CD4-positive, alpha-beta T cell treated with Interferon gamma for 1 hour (primary cell): ENCODE measurements around the gene CFAP69.
"Not testable (repeated sequence)": the region's sequence is repeated elsewhere in the genome, so short reads cannot be mapped to it uniquely, and the experiment has no call there.

Source experiments
- DNase-seq: peaks from one replicate; pipeline ENCODE4 v3.0.0-alpha.2; 2020

Gene CFAP69

GRCh38 chr7:90236721-90237289 lies 8.2 kb upstream of the CFAP69 start:
- DNase-seq, result no peak

DNA sequence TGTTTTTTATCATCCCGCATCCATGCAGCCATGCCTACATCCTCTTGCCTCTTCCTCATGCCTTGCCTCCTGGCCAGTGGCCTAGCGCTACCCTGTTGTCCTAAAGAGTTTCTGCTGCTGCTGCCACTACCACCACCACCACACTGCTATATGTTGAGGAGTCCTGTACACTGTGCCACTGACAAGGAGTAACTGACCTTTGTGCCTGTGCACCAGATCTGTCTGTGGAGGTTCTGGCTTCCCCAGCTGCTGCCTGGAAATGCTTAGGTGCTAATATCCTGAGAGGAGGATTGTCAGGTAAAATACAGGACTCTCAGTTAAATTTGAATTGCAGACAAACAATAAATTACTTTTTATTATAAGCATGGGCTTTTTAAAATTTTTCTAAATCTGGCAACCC lies 7.0 kb upstream of the CFAP69 start:
- DNase-seq, result no peak

DNA sequence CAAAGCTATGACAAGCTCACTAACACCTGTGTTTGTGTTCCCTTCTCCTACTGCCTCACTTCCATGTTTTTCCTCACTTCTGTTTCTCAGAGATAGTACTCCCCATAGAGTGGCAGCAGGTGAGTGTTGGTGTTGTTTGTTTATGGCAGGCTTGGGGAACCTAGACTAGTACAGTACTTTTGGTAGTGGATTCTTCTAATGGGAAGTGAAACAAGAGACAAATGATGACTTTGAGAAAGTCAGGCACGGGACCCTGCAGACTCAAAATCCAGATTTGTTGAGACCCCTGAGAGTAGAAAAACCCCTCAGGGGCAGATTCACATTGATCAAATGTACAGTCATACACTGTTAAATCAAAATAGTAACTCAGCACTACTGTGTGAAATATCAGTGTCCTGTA lies 6.4 kb upstream of the CFAP69 start:
- no peak for DNase-seq

- DNase-seq, result no peak
Observed at GRCh38 chr7:90239050-90239449, 5.9 kb upstream of the CFAP69 start.

DNA sequence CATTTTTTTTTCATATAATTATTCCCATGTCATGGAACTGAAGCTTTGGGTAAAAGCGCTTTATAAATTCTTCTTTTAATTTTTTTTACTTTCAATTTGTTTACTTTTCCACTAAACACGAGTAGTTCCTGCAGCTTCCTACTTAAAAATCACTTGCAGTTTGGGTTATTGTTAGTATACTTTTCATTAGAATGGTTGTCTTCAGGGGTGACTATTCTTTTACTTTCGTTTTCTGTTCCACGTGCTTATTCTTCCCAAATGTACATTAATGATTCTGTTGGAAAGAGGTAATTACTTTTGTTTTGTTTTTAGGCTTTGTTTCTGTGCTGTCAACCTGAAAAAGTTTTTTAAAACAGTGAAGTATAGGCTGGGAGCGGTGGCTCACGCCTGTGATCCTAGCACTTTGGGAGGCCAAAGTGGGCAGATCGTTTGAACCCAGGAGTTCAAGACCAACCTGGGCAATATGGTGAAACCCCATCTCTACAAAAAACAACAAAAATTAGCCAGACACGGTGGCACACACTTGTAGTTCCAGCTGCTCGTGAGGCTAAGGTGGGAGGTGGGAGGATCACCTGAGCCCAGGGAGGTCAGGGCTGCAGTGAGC lies 5.2 kb upstream of the CFAP69 start:
- DNase-seq, result no peak

DNA sequence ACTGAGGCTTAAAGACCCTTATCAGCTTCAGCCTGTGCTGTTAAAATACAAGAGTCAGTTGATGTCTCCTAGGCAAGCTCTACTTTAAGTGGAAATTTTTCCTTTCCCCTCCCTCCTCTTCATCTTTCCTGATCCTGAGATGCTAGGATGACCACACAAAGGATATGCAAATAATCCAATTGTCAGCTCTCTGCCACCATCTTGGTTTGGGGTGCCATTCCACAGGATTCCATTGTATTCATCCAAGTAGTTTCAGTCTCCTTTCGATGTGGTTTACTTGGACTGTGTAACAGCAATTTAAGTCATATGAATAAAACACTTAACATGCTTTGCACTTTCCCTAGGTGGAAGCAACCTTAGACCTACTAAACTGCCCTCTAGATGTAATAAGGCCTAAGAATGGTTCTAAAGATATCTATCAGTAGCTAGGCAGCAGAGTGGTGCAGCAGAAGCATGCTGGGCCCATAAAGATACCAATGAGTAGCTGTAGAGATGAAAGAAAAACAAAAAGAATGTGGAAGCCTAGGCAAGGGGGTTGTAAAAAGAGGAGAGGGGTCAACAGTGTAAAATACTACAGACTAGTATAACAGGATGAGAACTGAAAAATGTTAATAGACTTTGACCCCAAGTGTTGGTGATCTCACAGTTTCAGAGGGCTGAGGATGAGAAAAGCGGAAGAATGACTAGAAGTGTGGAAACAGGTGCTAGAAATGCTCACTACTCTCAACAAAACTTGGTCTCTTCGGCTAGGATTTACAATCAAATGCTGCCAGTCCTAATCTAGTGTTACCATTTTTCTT lies 2.4 kb upstream of the CFAP69 start:
- DNase-seq, result no peak

DNA sequence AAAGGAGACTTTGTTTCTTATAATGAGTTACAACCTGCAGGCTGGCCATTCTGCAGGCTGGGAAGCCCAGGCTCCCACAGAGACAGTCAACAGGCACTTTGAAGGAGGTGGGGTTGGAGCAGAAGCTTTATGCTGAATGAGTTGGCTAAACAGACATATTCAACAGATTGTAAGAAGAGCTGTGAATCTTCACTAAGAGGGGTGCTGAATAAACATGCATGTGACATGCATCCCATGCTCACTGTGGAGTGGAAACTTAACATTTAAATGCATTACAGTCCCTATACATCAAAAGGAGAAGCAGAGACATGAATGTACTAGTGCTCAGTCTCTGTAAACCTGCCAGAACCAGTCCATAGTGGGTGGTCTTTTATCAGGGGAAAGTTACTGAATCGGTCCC lies 1.4 kb upstream of the CFAP69 start:
- no peak for DNase-seq

GRCh38 chr7:90244565-90244908 lies 437 bp upstream of the CFAP69 start:
- no peak for DNase-seq

GRCh38 chr7:90246171-90246570 lies 1.2 kb downstream of the CFAP69 start:
- no peak for DNase-seq

DNA sequence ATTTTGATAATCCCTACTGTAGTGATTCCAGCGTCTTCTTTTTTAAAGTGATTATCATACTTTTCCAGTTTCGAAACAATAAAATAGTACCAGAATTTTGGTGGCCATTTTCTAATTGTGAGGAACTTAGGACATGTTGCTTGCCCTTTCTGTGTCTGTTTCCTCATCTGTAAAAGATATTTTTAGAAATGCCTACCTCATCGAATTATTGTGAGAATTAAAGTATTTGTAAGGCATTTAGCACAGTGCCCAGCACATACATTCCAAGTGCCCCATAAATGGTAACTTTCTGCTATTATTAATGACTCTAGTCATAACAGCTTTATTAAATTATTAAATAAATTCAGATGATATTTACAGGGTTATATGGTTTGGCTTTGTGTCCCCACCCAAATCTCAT lies 3.7 kb downstream of the CFAP69 start:
- DNase-seq, result no peak

DNA sequence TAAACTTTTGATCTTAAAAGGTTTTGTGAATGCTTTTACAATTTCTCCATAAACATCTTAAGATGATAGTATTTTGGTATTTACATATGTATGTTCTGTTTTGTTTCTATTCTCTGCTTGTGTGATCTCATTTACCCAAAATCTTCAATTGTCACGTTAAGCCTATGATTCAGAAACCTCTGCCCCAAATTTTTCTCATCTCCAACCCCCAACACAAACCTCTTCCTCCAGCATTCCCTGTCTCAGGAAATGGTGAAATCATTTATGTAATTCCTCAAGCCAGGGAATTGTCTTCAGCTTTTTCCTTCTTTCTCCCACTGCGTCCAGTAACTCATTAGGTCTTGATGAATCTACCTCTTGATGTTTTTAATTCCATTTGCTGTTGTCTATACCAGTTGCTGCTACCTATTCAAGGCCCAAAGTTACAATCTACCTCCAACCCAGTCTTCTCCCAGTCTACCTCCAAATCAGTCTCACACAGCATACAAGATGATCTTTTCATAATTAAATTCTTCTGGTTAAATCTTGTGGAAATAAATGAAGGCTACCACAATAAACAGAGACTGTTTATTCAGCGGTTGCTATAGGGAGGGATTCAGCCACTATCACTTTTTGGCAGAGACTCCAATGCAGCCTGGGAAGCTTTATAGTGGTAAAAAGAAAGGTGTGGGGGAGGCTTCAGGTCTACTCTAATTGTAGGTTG lies 5.8 kb downstream of the CFAP69 start:
- DNase-seq, result no peak

DNA sequence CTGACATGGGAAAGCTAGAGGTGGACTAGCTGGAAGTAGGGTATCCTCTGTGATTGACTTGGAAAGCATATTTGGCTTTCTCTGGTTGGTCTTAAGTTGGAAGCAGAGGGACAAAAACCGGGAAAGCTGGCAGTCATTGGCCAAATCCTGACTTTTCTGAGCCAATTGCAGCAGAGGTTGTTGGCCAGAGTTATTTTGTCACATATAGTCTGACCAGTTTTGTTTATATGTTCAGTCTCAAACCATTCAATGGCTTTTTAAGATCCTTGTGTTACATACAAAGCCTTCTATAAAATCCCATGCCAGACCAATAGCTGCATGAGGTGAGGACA lies 6.3 kb downstream of the CFAP69 start:
- no peak for DNase-seq

DNA sequence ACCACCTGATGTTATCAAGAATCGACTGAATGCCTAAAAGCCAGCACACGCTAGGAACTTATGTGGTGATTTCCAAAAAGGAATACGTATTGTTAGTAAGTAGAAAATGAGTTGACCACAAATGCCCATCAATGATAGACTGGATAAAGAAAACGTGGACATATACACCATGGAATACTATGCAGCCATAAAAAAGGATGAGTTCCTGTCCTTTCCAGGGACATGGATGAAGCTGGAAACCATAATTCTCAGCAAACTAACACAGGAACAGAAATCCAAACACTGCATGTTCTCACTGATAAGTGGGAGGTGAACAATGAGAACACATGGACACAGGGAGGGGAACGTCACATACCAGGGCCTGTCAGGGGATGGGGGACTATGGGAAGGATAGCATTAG lies 11.0 kb downstream of the CFAP69 start:
- DNase-seq, result not testable (repeated sequence)

GRCh38 chr7:90256778-90257177 lies 11.8 kb downstream of the CFAP69 start:
- DNase-seq, result no peak

DNA sequence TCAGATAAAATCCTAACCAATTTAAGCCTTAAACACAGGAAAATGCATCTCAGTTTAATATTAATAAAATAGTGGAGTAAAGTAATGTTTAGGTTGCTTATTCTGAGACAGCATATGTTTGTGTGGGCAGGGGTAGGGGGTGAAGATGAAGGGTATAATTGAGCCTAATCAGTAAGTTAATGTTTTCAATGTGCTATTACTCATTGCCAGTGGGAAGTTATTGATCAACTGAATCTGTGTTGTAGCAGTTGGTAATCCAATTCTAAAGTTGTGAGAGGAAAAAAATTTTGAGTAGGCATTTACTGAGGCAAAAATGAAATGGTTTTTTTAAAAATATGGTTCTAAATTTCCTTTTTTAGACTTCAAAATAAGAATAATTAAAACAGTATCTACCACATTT lies 16.5 kb downstream of the CFAP69 start:
- DNase-seq, result no peak

DNA sequence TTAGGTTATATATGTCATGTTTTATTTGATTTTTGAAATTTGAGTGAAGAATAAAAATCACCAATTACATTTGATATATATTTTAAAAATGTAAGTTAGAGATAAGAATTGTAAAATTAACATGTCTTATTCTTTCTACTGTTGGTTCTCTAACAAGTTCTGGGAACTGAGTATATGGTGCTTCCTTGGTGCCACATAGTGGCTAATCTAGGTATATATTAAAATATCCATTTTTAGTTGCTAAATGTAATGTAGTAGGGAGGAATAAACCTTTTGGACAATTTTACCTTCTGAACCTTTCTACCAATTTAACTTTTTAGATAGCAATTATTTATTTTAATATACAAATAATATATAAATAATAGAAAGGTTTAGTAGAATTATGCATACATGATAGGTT lies 17.5 kb downstream of the CFAP69 start:
- DNase-seq, result no peak

DNA sequence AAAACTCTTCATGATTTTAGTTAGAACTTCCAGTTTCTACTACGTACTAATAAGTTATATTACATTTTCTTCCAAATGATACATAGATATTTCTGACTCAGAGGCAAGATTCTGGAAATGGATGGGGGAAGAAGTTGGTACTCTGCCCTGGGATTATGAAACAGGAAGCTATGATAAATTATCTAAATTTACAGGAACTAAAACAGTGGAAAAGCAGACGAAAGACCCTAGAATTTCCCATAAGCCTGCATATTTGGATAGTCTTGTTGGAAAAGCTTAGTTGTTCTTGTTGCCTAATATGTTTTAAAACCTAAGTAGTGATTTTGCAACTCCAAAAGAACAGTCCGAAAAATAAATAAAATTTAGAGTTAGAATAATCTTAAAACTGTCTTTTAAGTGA lies 21.8 kb downstream of the CFAP69 start:
- no peak for DNase-seq

GRCh38 chr7:90267263-90267858 lies 22.4 kb downstream of the CFAP69 start:
- no peak for DNase-seq

DNA sequence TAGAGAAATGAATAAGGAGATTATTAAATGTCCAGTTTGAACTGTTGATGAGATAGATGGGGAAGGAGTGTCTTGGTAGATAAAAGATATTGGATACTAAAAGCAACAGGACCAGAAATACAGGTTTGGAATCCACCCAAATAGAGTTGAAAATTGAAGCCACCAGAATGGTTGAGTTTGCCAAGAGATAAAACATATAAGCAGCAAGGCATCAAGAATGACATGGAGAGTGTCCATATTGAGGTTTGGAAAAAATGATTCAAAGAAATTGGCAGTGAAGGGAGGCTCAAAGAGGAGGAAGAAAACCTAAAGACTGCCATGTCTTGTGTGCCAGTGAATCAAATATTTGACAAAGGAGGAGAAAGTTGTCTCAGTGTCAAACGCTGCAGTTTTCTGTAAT lies 24.2 kb downstream of the CFAP69 start:
- no peak for DNase-seq

DNA sequence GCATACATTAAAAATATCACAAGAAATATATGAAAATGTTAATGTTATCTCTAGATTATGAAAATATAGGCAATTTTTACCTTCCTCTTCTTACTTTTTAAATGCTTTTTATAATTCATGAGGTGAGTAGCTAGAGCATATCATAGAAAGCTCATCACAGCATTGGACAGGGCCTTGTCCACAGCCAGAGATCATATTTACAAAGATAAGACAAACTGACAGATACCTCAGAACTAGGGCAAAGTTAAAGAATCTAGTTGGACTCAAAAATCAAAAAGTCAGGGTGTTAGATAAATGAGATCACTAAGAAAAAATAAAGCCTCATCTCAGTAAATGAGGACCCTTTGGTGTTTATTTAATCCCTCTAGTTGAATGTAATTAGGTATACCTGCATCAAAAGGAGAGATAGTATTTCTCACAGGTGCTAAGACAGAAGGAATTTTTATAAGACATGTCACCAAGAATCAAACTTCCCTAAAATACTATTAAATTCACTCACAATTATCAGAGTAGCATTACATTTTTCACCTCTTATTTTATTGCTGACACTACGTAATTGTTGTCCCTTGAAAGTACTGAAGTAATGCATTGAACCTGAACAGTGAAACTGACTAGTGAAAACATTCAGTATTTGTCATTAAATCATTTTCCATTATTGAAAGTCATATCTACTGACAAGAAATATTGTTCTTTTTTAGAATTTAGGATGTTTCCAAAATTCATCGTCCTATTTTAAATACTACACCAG lies 25.6 kb downstream of the CFAP69 start:
- no peak for DNase-seq

DNA sequence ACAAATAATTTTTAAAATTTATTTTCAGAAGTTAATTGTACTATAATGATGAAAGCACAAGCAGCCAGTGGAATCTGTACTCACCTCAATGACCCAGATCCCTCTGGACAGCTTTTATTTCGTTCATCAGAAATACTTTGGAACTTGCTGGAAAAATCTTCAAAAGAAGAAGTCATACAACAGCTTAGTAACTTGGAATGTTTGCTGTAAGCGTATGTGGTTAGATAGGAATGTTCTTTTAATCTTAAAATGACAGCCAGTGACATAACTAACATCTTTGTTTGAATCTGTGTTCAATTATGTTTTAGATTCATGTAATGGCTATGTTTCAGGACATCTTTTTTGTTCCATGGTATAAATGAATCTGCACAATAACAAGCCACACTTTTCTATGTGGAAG lies 26.8 kb downstream of the CFAP69 start:
- DNase-seq, result no peak

DNA sequence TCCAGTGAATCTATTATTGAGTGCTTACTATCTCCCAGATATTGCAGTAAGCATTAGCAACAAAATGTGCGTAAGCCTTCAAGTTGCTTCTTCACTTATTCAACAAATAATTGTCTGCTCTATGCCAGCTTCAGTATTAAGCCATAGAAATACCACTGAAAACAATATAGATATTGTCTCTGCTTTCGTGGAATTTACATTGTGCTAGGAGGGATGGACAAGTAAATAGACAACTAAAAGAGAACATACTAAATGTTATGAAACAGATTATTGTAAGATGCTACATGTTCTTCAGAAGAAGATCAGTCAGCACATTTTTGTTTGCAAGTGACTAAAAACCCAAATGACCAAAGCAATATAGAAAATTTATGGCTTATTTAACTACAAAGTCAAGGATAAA lies 27.3 kb downstream of the CFAP69 start:
- no peak for DNase-seq

GRCh38 chr7:90274161-90274560 lies 29.2 kb downstream of the CFAP69 start:
- DNase-seq, result no peak
